NCI-H187 treated with DMSO at 0.1 percent for 48 hours (cell line): ENCODE results near the gene TRPV3.
"Not testable (repeated sequence)": the region's sequence is repeated elsewhere in the genome, so short reads cannot be mapped to it uniquely, and the experiment has no call there.

Experiments used
- DNase-seq: peaks from one replicate; lab custom pipeline; 2025; lab: John Stamatoyannopoulos, UW

Gene TRPV3

DNA sequence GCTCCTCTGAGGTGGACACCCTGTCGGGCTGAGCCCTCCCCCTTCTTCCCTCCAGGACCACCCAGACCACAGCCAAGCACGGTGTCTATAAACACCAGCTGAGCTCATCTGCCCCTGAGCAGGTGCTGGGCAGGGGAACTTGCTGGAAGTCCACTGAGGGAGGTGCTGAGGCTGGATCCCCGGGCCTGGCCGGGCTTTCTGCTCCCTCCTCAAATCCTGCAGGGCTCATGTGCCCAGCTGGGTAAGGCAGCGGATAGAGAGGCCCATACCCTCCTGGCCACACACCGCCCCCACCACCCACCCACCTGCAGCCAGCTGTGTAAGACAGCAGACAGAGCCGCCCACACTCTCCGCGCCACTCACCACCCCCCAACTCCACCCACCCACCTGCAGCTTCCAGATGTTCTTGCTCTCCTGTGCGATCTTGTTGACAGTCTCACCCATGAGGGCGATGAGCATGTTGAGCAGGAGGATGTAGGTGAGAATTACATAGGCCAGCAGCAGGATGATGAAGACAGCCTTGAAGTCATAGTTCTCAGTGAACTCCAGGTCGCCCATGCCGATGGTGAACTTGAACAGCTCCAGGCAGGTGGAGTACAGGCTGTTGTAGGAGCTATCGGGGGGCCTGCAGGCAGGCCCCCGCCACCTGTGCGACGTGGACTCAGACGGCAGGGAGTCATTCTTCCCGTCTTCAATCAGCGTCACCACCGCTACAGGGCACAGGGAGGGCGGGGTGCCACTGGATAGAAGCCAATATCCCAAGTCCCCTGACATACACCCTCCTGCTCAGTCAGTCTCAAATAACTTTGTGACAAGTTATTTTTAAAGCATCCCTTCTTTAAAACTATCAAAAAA is 15.9 kb upstream of the TRPV3 start:
- DNase-seq = no peak

DNA sequence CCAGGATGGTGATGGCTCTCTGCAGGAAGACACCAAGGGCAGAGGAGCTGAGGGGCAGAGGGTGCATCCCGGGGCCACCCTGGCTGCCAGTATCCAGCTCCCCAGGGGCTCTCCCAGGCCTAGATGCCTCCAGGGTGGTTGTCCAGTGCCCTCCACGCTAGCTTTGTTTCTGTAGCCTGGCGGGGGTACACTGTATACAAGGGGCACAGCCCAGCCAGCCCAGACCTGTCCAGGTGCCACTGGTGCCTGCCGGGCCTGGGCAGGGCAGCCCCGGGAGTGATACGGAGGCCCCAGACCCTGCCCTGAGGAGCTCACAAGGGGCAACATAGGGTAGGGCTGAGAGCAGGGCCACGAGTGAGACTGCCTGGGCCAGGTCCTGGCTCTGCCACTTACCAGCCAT is 14.6 kb upstream of the TRPV3 start:
- no peak for DNase-seq

DNA sequence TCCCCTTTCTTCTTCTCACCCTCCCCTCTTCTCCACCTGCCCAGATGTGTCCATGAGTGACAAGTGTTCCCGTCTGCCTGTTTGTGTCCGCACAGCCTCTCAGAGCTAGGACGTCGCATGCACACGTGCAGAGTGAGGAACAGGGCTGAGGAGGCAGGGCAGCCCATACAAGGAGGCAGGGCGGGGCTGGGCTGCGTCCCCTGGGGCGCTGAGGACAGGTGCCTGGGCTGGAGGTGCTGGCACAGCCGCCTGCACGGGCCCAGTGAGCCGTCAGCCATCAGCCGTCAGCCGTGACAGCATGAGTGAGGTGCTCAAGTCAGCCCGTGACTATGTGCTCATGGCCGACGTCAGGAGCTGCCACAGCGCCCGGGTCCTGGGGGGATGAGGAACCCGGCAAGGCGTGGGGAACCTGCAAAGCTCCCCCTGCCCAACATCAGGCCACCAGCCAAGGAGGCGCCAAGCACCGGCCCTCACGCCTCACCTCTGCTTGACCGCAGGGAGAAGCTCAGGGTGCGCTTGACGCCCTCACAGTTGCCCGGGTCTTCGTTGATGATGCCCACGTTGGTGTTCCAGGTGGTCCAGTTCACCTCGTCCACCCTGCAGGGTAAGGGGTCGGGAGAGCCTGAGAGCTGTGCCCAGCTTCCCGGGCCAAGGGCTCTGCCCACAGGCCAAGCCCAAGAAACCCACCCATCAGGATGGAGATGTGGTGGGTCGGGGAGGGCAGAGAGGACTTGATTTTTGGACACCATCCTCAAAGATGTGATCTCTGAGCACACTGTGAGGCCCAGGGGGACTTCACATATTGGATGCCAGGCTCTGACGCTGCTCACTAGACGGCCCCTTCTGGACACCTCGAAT is 13.7 kb upstream of the TRPV3 start:
- DNase-seq = peak; percentile 80

DNA sequence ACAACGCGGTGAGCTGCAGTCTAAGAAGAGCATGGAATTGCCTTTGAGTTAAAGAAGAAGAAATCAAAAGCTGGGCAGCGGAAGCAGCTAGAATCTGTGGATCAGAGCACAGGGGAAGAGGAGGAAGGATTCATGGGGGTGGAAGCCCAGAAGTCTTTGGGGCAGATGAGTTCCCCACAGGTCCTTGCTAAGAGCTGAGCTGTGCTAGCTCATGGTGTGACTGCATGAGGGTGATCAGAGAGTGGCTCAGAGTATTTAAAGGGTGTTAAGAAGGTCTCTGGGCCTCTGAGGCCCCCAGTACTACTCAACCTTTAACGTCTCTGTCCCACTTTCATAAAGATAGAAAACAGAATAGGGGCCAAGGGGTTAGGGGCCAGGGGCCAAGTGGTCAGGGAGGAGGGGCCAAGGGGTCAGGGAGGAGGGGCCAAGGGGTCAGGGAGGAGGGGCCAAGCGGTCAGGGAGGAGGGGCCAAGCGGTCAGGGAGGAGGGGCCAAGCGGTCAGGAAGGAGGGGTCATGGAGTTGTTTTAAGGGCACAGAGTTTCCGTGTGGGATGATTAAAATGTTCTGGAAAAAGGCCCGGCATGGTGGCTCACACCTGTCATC is 12.0 kb upstream of the TRPV3 start:
- no peak for DNase-seq

DNA sequence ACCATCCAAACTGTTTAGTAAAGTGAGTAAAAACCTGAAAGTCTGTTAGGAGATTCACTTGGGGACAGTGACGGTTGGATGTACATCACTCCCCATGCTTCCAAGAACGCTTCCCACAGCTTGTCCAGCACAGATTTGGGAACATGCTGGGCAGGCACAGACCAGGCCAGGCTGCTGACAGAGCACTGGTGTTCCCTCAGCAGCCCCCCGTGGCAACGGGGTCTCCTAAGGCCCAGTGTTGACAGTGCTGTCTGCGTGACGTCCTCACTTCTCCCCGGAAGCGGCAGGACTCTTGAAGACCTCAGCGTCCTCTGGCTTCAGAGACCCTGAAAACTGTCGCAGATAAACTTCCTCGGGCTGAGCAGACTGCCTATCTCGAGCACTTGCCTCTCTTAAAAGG is 8.9 kb upstream of the TRPV3 start:
- no peak for DNase-seq

DNA sequence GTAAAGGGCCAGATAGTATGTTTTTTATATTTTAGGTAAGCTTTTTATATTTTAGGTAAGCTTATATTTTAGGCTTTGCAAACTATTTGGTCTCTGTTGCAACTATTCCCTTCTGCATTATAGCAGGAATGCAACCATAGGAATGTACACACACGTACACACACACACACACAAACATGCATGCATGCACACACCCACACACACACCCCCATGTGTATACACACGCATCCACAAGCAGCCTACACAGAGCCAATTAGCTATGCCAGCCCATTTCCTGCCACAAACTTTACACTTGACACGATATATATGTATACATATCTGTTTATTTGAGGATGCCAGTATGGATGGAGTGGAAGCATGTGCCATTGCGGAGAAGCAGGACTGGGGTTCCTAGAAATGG is 7.5 kb upstream of the TRPV3 start:
- no peak for DNase-seq

DNA sequence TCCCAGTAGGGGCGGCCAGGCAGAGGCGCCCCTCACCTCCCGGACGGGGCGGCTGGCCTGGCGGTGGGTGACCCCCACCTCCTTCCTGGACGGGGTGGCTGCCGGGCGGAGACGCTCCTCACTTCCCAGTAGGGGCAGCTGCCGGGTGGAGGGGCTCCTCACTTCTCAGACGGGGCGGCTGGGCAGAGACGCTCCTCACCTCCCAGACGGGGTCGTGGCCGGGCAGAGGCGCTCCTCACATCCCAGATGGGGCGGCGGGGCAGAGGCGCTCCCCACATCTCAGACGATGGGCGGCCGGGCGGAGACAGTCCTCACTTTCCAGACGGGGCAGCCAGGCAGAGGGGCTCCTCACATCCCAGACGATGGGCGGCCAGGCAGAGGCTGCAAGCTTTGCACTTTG is 6.6 kb upstream of the TRPV3 start:
- not testable (repeated sequence) for DNase-seq

DNA sequence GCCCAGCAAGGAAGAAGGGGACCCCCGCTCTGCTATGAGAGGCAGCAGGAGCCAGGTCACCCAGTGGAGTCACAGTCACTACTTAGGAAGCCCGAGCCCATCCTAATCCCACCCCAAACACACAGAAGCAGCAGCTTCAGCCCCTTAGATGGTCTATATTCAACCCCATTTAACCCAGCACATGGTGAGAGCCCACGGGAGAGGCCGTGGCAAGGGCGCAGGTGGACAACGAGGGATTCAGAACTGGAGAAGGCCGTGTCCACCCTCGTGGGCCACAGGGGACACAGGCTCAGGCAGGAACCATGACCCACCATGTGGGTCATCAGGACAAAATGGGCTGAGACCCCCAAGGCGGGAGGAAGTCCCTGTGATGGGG is 1.6 kb upstream of the TRPV3 start:
- DNase-seq = no peak

DNA sequence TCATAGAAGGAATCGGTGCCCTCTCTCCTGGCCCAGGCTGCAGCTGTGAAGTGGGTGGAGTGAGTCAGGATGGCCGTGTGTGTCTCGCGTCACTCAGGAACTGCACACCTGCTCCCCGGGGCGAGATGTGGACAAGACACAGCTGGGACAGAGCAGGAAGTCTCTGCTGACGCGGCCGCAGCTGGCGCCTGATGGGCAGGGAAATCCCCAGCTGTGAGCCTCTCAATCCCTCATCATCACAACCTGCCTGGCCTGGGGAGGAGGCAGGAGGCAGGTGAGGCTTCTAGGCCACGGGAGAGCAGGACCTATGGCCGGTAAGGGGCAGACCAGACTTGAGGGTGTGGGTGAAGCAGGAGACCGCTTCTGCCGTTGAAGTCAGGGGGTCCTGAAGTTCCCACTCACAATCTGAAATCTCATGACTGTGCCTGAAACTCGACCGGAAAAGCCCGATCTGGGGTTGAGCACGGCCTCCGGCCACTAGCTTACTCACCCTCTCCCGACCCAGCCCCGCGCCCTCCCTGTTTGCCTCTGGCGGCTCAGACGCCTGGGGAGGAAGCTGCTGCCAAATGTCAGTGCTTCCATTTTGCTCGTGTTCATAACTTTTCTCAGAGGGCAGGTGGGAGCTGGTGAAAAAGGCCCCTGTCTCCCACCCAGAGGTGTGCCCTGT is 1.1 kb upstream of the TRPV3 start:
- no peak for DNase-seq

DNA sequence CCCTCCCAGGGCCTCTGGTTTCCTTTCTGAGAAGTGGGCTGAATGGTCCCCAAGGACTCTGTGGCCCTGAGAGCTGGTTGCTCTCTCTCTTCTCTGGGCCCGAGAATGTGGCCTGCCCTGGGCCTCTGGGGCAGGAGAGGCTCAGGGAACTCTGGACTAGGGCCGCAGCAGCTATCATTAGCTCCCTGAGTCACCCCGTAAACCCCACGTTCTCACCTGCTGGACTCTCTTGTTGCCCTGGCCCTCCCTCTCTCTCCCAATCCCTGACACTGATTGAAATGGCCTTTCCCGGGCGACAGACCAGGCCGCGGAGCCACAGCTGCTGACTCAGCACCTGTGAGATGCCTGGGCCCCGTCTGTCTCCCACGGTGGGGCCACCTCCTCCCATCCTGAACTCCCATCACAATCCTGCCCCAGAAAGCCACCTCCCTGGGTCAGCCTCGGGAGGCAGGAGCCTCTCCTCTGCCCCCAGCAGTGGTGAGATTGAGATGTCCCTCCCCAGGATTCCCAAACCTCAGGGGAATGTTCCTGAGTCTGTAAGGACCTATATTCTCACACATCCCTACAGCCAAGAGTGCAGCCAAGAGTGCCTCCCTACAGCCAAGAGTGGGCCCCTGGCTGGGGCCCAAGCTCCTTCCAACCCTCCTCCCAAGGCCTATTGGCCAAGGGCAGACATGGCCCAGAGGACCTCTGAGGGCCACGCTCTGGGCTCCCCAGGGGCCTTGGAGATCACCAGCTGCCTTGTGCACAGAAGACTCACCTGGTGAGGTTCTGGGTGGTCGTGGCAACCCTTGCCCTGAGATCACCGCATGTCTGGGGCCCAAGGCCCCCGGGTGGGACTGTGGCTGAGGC is 470 bp downstream of the TRPV3 start:
- no peak for DNase-seq

DNA sequence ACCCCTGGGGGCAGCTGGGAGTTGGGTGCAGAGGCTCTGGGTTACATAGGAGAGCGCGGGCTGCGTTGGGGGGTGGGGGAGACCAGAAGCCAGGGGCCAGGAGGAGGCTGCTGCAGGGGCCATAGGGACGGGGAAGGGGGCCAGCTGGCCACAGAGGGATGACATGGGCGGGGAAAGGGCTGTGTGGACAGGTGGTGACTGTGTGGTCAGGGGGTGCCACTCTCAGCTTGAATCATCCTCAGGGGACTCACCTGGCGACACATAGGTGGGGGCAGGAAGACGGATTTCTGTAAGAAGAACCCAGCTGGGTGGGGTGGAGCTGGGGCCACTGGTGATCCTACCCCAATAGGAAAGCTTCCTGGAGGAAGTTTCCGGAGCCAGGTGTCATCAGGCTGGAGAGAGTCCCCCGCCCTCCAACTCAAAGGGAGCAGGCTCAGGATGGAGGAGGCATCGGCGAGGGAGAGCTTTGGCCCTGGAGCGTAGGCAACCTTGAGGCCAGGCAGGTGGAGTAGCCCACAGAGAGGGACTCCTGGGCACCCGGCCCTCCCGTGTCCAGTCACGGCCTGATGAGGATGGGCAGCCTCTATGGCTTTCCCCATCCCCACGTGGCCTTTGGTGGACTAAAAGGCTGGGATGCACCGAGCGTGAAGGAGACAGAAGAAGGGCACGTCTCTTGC is 1.2 kb downstream of the TRPV3 start:
- no peak for DNase-seq

DNA sequence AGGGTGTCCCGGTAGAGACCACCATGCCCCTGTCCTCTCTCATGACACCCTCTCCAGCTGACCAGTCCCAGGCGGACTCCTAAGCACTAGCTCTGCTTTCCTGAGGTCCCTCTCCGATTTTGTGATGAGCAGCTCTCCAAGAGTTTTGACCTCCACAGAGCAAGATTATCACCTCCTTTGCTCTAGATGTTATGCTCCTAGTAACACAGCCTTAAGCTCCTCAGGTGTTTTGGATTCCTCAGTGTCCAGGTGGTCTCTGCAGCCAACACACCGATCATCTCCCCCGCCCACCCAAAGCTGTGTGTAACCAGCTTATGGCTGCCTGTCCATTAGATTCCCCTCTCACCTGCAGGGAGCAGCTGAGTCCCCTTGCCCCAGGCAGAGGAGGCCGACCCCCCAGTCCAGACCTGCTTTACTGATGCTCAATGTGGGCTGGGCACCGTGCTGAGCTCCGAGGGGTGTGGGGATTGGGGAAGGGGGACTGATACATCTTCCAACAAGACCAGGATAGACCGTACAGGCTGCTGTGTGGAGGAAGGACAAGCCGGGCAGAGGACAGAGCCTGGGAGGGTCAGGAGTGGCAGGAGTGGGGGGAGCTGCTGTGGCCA is 2.3 kb downstream of the TRPV3 start:
- DNase-seq = no peak

DNA sequence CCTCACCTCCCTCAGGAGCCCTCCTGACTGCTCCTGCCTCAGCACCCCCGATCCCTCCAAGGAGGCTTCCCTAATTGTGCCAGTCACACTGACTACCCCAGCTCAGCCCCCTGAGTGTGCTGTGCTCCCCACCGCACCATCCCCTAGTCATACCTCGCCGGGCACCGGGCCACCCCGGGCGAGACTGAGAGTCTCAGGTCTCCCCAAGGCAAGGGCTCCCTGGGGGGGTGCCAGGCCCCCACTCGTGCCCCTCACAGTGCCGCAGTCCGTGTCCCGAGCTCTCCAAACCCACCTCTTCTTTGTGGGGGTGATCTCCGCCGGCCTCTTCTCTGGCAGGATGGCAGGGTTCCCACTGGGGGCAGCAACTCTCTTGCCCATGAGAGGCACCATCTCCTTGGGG is 3.2 kb downstream of the TRPV3 start:
- no peak for DNase-seq

DNA sequence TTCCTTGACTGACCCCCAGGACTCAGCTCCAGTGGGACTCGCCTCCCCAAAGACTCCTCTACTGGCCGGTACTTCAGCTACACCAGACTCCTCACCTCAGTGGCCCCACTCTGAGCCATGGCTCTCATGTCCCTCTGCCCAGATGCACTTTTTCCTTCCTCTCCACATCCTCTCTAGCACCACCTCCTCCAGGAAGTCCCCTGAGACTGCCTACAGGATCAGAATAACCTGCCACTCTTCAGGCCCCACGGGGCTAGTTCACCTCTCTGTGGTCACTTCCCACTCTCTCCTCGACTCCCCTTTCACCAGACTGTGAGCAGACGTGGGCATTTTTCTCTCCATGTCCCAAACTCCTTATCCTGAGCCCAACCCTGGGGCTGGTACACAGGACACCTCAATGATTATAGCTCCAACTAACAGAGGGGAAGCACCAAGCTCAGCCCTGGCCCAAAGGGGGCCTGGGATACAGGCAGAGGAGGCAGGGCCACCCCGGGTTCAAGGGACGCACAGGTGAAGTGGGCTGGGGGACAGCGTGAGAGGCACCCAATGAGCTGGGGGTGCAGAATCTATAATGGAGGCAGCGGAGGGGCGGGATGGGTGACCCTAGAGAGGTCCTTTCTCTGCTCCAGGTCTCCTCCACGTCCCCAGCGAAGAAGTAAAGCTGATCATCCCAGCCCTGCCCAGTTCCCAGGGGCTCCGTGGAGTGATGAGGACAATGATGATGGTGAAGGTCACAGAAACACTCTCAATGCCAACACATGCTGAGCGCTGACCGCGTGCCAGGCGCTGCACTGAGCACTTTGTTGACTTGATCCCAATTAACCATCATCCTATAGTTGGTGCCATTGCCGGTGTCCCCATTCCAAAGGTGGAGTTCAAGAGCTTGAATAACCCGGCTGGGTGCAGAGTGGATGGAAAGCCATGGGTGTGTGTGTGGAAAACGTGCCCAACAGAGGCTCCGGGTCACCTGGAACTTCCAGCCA is 3.9 kb downstream of the TRPV3 start:
- no peak for DNase-seq

DNA sequence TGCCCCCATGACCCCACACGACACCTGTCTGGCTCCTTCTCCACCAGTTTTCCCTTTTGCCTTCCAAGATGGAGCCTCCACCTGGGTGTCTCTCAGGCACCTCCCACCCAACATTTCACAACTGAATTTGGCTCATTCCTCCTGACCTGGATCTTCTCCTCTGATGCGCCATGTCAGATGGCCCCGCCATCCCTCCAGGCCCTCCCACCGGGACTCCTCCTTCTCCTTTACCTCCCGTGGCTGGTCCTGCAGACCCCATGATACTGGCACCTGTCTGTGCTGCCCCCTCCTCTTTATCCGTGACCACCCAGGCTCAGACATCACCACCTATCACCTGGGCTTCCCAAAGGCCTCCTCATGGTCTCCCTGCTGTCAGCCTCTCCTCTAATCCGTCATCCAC is 4.7 kb downstream of the TRPV3 start:
- DNase-seq = no peak

DNA sequence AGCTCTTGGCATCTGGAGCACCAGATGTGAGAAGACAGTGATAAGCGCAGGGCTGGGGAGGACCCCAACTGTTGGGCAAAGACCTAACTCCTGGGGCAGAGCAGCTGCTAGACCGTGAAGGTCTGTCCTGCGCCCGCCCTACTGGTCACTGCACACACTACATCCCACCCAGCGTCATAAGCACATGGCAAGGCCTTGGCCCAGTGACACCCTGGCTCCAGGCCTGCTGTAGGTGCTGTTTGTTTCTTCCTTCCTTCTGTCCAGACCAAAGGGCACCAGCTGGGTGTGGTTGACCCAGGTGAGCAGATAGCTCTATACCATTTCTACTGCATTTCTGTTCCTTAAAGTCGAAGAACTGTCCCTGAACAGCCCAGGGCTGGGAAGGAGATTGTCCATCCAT is 6.4 kb downstream of the TRPV3 start:
- no peak for DNase-seq

DNA sequence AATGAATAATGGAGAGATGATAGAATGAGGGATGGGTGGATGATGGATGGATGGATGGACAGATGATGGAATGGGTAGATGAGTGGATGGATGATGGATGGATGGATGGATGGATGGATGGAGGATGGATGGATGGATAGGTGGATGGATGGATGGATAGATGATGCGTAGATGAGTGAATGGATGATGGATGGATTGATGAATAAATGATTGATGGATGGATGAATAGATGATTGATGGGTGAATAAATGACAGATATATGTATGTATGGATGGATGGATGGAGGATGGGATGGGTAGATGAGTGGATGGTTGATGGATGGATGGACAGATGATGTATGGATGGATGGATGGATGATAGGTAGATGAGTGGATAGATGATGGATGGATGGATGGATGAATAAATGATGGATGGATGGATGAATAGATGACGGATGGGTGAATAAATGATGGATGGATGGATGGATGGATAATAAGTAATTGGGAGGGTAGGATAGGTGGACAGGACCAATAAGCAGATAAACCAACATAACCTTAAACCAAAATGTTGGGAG is 7.9 kb downstream of the TRPV3 start:
- no peak for DNase-seq

DNA sequence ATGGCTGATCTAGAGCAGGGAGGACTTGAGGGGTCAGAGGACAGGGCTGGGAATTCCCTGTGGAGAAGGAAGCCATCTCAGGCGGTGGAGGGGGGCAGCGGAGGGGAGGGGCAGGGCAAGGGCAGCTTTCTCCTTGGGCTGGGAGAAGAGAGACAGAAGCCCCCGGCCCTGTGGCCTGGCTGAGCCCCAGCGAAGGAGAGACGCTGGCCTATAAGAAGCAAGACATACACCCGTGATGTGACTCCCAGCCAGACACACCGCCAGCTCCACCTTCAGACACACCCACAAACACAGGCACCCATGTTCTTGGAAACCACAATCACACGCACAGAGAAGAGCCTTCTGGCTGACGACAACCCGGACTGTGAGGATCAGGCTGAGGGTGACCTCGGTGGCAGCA is 10.0 kb downstream of the TRPV3 start:
- DNase-seq = no peak

DNA sequence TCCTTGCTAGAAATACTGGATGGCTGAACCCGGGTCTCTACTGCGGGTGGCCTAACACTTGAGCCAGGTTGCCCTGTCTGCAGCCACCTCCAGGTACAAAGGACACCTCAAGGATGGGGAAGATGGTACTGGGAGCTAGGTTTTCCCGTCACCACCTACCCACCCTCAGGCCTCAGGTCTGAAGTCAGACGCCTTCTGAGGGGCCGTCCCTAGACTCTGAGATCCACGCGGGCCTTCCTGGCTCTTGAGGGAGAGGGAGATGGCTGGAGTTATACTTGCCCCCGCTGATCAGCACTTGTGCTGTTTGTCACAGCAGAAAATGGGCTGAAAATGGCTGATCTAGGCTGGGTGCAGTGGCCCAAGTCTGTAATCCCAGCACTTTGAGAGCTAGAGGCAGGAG is 10.6 kb downstream of the TRPV3 start:
- DNase-seq = no peak
